Measurements from ENCODE around the gene USP6NL.
"Not testable (repeated sequence)": the region's sequence is repeated elsewhere in the genome, so short reads cannot be mapped to it uniquely, and the experiment has no call there.

The USP6NL gene

GRCh38 chr10:11448545-11449244, 162.8 kb downstream of the USP6NL start:
- DNase-seq (ENCODE audit: low read depth in 2 of 2, low spot score in 1 of 2) = no peak

DNA sequence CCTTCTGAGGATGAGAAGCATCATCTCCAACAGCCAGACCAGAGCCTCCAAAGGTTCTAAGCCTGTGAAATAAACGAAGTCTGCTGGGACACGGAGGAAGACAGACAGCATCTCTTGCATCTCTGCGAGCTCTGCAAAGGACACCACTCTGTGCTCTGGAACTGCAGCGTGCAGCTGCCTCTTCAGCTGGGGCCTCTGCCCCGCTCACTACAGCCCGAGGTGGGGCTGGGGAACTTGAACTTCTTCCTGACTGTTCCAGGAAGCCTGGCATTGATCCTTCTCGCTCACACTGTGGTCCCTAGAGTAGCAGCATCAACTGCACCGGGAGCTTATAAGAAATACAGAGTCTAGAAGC, 163.3 kb downstream of the USP6NL start:
- no peak for DNase-seq (ENCODE audit: low read depth in 2 of 2, low spot score in 1 of 2)

DNA sequence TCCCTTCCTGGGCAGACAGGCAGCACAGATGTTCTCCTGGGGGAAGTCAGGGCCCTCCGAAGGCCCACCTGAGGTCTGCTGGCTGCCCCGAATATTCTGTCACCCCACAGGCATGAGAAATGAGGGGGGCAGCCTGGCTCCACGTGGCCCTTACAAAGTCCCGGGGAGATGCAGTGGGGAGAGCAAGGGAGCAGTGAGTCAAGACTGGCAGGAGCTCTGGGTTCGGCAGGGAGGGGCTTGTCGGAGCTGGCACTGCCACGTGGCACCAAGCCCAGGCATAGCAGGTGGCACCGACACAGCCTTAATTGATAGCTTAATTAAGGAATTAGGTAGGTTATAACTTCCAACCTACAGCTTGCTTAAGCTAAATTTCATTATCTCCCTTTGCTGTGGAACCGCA, 163.9 kb downstream of the USP6NL start:
- DNase-seq (ENCODE audit: low read depth in 2 of 2, low spot score in 1 of 2) = no peak

- no peak for DNase-seq (ENCODE audit: low read depth in 2 of 2, low spot score in 1 of 2)
Observed at GRCh38 chr10:11446864-11447263, 164.6 kb downstream of the USP6NL start.

DNA sequence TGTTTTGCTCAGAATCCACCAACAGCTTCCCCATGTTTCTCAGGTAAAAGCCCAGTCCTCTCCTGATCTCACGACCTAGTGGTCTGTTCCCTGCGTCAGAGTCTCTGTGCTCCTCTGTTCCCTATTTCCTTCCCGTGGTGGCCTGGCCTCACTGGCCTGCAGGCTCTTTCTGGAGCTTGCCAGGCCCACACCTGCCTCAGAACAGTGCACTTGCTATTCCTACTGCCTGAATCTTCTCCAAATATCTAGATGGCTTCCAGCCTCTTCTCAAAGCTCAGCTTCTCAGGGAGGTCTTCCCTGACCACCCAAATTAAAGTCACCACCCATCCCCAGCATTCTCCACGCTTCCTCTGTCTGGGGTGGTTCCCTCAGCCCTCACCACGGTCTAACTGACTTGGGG, 165.3 kb downstream of the USP6NL start:
- no peak for DNase-seq (ENCODE audit: low read depth in 2 of 2, low spot score in 1 of 2)

- DNase-seq (ENCODE audit: low read depth in 2 of 2, low spot score in 1 of 2) = no peak
Observed at GRCh38 chr10:11444531-11445228, 166.8 kb downstream of the USP6NL start.

- no peak for DNase-seq (ENCODE audit: low read depth in 2 of 2, low spot score in 1 of 2)
Observed at GRCh38 chr10:11444155-11444530, 167.3 kb downstream of the USP6NL start.

DNA sequence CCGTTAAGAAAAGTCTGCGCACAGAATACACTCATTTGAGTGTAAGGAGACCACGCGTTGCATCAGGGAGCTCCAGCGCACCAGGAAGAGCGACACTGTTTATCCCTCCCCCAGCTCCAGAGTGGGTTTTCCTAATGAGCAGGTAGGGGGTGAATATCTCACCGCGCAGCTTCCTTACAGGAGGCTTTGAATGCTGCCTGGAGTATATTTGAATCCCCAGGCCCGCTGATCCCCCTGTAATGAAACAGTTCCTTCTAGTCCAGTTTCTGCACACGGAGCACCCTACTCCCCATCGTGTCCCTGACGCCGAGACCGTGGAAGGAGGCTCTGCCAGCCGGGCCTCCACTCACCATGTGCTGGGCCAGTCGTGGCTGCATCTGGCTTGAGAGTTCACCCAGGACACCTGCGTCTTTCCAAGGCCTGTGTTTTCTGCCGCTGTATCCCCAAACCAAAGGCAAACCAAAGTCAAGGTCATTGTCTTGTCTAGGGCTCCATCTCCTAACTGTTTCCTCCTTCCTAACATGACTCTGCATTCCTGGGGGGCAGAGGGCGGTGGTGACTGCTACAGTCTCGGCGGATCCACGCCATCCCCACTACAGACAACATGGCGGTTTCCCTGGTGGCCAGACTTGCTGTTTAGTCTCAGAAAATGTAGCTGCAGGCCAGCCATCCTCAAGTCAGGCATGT, 167.8 kb downstream of the USP6NL start:
- no peak for DNase-seq (ENCODE audit: low read depth in 2 of 2, low spot score in 1 of 2)

DNA sequence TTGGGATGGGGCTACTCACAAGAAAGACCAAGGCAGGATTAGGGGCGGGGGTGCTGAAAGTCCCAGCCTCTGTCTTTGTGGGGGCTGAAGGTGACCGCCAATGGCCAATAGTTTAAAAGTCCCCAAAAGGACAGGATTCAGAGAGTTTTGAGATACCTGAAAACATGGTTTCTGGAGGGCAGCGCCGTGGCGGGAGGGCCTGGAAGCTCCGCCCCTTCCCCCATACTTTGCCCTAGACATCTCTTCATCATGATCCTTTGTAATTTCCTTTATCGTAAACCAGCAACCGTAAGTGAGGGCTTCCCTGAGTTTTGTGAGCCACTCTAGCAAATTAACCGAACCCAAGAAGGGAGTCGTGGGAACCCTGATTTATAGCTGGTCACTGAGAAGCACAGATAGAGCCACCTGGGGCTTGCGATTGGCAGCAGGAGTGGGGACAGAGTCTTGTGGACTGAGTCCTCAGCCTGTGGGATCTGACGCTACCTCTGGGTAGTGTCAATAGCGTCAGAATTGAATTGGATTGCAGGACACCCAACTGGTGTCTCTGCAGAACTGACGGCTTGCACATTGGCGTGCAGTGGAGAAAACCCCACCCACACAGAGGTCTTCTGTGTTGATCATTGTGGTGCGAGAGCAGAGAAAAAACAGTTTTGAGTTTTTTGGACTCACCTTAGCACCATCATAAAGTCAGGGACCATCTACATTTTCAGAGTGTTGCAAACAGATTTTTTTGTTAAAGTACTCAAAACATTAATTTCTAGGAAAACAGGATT, 169.3 kb downstream of the USP6NL start:
- DNase-seq (ENCODE audit: low read depth in 2 of 2, low spot score in 1 of 2) = no peak

- no peak for DNase-seq (ENCODE audit: low read depth in 2 of 2, low spot score in 1 of 2)
Observed at GRCh38 chr10:11441151-11441535, 170.3 kb downstream of the USP6NL start.

DNA sequence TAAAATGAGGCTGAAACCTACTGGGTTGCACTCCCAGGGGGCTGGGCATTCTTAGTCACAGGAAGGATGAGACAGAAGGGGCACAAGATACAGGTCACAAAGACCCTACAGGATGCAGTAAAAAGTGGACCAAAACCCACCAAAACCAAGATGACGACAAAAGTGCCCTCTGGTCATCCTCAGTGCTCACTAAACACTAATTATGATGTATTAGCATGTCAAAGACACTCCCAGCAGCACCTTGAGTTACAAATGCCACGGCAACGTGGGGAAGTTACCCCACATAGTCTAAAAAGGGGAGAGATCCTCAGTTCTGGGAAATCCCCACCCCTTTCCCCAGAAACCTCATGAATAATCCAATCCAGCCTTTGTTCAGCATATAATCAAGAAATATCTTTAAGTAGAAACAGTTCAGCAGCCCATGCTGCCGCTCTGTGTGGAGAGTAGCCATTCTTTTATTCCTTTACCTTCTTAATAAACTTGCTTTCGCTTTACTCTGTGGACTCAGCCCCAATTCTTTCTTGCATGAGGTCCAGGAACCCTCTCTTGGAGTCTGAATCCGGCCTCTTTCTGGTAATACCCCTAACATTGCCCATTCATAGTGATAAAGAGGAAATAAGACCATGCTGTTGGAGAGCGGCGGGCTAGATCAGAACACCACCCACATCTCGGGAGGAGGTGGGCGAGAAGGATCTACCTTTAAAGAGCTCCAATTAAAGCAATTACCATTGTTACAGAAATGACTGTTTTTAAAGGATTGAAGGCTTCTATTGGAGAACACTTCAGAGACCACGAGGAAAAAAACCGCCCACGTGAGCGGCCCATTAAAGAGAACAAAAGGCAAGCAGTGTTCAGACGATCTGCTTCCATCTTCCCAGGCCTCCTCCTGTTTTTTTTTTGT, 170.9 kb downstream of the USP6NL start:
- DNase-seq (ENCODE audit: low read depth in 2 of 2, low spot score in 1 of 2) = no peak

DNA sequence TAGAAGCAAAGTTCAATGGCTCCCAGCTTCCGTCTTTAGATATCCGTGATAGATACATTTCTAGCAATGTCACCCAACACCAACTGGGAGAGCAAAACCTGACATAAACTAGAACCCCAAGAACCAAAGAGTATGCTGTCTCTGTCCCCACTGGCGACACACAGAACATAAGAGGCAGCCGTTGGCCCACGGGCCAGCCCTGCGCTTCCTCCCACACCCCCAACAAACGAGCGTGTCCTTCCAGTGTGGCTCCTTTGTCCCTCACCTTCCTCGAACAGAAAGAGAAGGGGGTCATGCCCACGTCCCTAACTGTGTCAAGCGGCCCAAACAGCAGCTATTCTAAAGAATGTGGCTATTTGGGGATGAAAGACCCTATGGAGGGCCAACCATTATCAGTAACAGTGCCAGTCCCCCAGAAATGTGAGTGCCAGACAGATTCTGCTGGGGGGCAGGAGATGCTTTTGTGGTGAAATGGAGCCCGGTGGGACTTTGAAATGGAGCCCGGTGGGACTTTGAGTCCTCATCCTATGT, 171.9 kb downstream of the USP6NL start:
- no peak for DNase-seq (ENCODE audit: low read depth in 2 of 2, low spot score in 1 of 2)

DNA sequence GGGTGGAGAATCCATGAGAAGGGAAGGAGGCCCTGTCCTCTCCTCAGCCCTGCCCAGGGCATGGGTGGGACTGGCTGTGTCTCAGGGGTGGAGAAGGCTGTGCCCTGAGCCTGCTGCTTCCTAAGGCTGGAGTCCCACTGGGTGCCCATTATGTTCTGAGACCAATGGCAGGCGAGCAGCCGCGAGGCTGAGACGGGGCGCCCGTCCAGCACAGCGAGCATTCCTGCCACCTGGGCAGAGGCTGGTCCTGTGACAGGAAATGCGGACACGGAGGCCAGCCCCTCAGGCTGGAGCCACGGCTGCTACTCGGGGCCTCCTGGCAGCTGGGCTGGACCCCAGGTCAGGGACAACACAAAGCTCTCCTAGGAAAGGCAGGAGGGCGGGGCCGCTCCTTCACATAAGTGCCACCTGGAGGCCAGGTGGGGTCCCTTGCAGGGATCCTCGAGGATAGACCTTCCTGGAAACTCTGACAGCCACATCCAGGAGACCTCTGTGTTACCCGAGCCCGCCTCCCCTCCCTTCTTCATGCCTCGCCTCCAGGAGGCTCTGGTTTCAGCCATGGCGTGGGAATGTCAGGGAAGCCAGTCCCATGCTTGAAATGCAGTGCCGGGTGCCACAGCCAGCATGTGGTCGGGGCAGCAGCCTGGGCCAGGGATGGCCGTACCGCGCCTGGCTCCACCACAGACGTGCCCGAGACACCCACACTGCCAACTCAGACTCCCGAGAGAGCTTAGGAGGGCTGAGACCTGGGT, 173.9 kb downstream of the USP6NL start:
- no peak for DNase-seq (ENCODE audit: low read depth in 2 of 2, low spot score in 1 of 2)

- not testable (repeated sequence) for DNase-seq (ENCODE audit: low read depth in 2 of 2, low spot score in 1 of 2)
Observed at GRCh38 chr10:11436445-11436844, 175.0 kb downstream of the USP6NL start.

DNA sequence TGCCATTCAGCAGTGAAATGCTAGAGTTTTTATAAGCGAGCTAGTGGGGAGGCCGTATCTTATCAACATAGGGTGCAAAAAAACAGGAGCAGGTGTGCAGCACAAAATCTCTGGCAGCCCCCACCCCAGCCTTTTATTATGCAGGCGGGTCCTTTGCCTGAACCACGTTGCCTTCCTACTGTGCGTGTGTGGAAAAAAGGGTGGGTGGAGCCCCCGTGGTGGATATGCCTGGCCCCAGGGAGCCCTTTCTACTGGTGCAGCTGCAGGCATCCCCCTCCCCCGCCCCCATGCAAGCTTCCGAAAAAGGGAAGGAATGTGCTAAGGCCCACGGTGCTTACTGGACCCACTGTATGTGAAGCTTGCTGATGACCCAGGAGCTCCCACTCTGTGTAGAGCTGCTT, 175.9 kb downstream of the USP6NL start:
- DNase-seq (ENCODE audit: low read depth in 2 of 2, low spot score in 1 of 2) = no peak

- no peak for DNase-seq (ENCODE audit: low read depth in 2 of 2, low spot score in 1 of 2)
Observed at GRCh38 chr10:11434324-11434723, 177.1 kb downstream of the USP6NL start.

- no peak for DNase-seq (ENCODE audit: low read depth in 2 of 2, low spot score in 1 of 2)
Observed at GRCh38 chr10:11433657-11434056, 177.8 kb downstream of the USP6NL start.

- no peak for DNase-seq (ENCODE audit: low read depth in 2 of 2, low spot score in 1 of 2)
Observed at GRCh38 chr10:11431216-11431555, 180.3 kb downstream of the USP6NL start.

GRCh38 chr10:11430421-11431215, 180.8 kb downstream of the USP6NL start:
- DNase-seq (ENCODE audit: low read depth in 2 of 2, low spot score in 1 of 2) = no peak
